GM23338 (cell line): ENCODE data around the gene CYB5A.

Source experiments
- EZH2phosphoT487 ChIP-seq: fragments of 200-600 bp; sonication (generic); IDR thresholded peaks from one replicate; pipeline ENCODE4 v1.8.1; 2018; ENCODE audit warnings: antibody characterized with exemption; ENCODE audit not compliant: unreplicated experiment
- POLR2AphosphoS5 ChIP-seq: IDR thresholded peaks from 2 replicates; pipeline ENCODE4 v1.6.1; 2016; ENCODE audit warnings: antibody characterized with exemption, low read depth

DNA sequence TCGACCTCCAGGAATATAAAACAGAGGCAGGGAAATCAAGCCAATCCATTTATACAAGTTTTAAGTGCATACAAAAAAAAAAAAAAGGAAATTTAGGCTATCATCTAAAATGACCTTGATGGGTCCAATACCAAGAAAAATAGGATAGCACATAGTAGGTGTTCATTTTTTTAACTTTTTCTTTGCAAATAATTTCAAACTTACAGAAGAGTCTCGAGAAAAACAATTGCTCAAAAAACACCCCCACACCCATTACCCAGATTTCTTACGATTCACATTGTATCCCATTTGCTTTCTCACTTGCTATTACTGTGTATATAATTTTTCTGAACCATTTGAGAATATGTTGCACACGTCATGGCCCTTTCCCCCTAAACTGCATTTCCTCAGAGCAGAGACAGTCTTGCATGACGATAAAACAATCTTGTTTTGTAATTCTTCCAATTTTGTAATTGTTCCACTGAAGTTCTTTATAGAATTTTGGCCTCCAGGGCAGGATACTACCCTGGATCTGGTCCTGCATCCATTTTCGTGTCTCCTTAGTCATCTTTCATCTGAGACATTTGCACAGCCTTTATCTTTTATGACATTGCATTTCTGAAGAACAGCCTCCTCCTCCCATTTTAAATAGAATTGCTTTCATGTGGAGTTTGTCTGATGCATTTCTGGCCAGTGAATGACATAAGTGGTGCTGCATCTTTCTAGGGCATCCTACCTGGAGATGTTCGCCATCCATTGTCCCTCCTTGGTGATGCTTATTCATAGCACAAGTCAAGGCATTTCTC is 68.9 kb downstream of the CYB5A start:
- TF ChIP-seq POLR2AphosphoS5 (no peak), EZH2phosphoT487 (no peak)
